ENCODE data around the gene GJC2. TPM values are rescaled to one million over a fixed set of nuclear protein-coding genes. Genes with fewer than 3 reads are reported as not detected.

GJC2 gene
- total RNA-seq, 2 experiments from 2014 or later = 0.41 to 0.57 TPM

GRCh38 chr1:228155596-228156514, 6.1 kb downstream of the GJC2 start:
- no peaks in the 10 kb centered on the region for H3K27me3 Mint-ChIP-seq
- no peak for DNase-seq
- no peaks in the 10 kb centered on the region for H3K9me3 Mint-ChIP-seq
- no peak overlapping the region for H3K27ac Mint-ChIP-seq
- ChIA-PET POLR2A (interaction anchor here (1.2 kb wide), 1 partner anchor 9 kb away, joined by 3 read pairs; the partner anchor contains the start of gene IBA57), CTCF (interaction anchor here (1.1 kb wide), 1 partner anchor 10 kb away, joined by 3 read pairs; the partner anchor contains the start of gene IBA57)
- no peaks in the 10 kb centered on the region for H3K36me3 Mint-ChIP-seq
- intact Hi-C loops (cut with micrococcal nuclease) = no loop called here
- peaks cover 10% of the 10 kb centered on the region for H3K4me1 Mint-ChIP-seq (ENCODE audit: low read depth)
- H3K4me3 Mint-ChIP-seq = no peak overlapping the region

GRCh38 chr1:228156515-228156881, 6.8 kb downstream of the GJC2 start:
- H3K9me3 Mint-ChIP-seq = no peaks in the 10 kb centered on the region
- intact Hi-C loops (cut with micrococcal nuclease) = no loop called here
- no peaks in the 10 kb centered on the region for H3K36me3 Mint-ChIP-seq
- DNase-seq = no peak
- CTCF ChIA-PET = interaction anchor here (1.1 kb wide), 1 partner anchor 9 kb away, joined by 4 read pairs; the partner anchor contains the start of gene IBA57
- no peak overlapping the region for H3K4me3 Mint-ChIP-seq
- POLR2A ChIA-PET = interaction anchor here (1.2 kb wide), 1 partner anchor 9 kb away, joined by 3 read pairs; the partner anchor contains the start of gene IBA57
- no peaks in the 10 kb centered on the region for H3K27me3 Mint-ChIP-seq
- peaks cover 10% of the 10 kb centered on the region for H3K4me1 Mint-ChIP-seq (ENCODE audit: low read depth)
- H3K27ac Mint-ChIP-seq = no peak overlapping the region

DNA sequence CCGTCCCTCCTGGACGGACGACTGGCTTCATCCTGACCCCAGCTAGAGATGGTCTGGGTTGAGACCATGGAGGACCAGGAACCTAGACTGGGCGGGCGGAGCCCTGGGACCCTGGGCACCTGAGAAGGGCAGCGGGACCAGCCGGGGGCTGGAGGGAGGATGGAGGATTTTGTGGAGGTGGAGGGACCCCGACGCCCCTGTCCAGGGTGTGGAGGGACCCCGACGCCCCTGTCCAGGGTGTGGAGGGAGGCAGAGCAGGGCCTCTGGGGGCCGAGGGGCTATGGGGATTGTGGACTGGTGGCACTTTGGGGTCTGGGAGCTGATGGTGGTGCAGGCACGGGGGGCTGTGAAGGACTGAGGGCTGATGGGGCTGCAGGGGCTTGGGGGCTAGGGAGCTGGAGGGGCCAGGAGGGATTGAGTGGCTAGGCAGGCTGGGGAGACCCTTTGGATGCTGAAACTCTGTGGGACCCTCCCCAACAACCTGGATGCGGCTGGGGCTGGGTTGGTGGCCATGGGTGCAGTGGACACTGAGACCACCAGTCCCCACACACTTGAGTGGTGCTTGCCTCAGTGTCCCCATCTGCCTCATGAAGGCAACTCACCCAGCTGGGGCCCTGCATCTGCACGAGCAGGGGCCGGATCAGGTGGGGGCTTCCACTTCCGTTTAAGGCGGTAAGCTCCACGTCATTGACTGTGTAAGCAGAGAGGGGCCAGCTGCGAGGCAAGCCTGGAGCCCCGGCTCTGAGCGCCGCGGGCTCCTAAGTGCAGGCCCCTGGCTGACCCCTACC, 7.4 kb downstream of the GJC2 start:
- intact Hi-C loops (cut with micrococcal nuclease) = no loop called here
- Mint-ChIP-seq H3K4me3 (no peak overlapping the region), H3K9me3 (no peaks in the 10 kb centered on the region), H3K36me3 (no peaks in the 10 kb centered on the region), H3K4me1 (ENCODE audit: low read depth) (peaks cover 14% of the 10 kb centered on the region), H3K27ac (no peak overlapping the region), H3K27me3 (no peaks in the 10 kb centered on the region)
- ChIA-PET CTCF (interaction anchor here (1.1 kb wide), 1 partner anchor 8 kb away, joined by 4 read pairs; the partner anchor contains the start of gene IBA57), POLR2A (interaction anchor here (1.2 kb wide), 1 partner anchor 8 kb away, joined by 3 read pairs; the partner anchor contains the start of gene IBA57)
- no peak for DNase-seq

GRCh38 chr1:228157729-228158126, 8.0 kb downstream of the GJC2 start:
- CTCF ChIA-PET = interaction anchor here (1.1 kb wide), 1 partner anchor 8 kb away, joined by 4 read pairs; the partner anchor contains the start of gene IBA57
- Mint-ChIP-seq H3K9me3 (no peaks in the 10 kb centered on the region), H3K4me3 (no peak overlapping the region), H3K4me1 (ENCODE audit: low read depth) (peaks cover 20% of the 10 kb centered on the region), H3K36me3 (no peaks in the 10 kb centered on the region), H3K27me3 (no peaks in the 10 kb centered on the region), H3K27ac (no peak overlapping the region)
- no peak for DNase-seq
- POLR2A ChIA-PET = no interaction called here
- intact Hi-C loops (cut with micrococcal nuclease) = no loop called here

DNA sequence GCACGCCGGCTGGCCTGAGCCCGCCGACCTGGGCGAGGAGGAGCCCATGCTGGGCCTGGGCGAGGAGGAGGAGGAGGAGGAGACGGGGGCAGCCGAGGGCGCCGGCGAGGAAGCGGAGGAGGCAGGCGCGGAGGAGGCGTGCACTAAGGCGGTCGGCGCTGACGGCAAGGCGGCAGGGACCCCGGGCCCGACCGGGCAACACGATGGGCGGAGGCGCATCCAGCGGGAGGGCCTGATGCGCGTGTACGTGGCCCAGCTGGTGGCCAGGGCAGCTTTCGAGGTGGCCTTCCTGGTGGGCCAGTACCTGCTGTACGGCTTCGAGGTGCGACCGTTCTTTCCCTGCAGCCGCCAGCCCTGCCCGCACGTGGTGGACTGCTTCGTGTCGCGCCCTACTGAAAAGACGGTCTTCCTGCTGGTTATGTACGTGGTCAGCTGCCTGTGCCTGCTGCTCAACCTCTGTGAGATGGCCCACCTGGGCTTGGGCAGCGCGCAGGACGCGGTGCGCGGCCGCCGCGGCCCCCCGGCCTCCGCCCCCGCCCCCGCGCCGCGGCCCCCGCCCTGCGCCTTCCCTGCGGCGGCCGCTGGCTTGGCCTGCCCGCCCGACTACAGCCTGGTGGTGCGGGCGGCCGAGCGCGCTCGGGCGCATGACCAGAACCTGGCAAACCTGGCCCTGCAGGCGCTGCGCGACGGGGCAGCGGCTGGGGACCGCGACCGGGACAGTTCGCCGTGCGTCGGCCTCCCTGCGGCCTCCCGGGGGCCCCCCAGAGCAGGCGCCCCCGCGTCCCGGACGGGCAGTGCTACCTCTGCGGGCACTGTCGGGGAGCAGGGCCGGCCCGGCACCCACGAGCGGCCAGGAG, 8.6 kb downstream of the GJC2 start:
- Mint-ChIP-seq H3K9me3 (no peaks in the 10 kb centered on the region), H3K27me3 (no peaks in the 10 kb centered on the region), H3K4me1 (ENCODE audit: low read depth) (peaks cover 22% of the 10 kb centered on the region), H3K4me3 (no peak overlapping the region), H3K36me3 (no peaks in the 10 kb centered on the region), H3K27ac (no peak overlapping the region)
- DNase-seq = no peak
- POLR2A ChIA-PET = no interaction called here
- intact Hi-C loops (cut with micrococcal nuclease) = no loop called here
- CTCF ChIA-PET = interaction anchor here (0.5 kb wide), 1 partner anchor 301 kb away, joined by 4 read pairs; no protein-coding TSS in a partner anchor

GRCh38 chr1:228159008-228159665, 9.4 kb downstream of the GJC2 start:
- H3K36me3 Mint-ChIP-seq = no peaks in the 10 kb centered on the region
- peaks cover 23% of the 10 kb centered on the region for H3K4me1 Mint-ChIP-seq (ENCODE audit: low read depth)
- intact Hi-C loops (cut with micrococcal nuclease) = no loop called here
- H3K27ac Mint-ChIP-seq = no peak overlapping the region
- POLR2A ChIA-PET = no interaction called here
- CTCF ChIA-PET = no interaction called here
- no peaks in the 10 kb centered on the region for H3K9me3 Mint-ChIP-seq
- no peaks in the 10 kb centered on the region for H3K27me3 Mint-ChIP-seq
- DNase-seq = no peak
- H3K4me3 Mint-ChIP-seq = no peak overlapping the region

- ChIA-PET POLR2A (no interaction called here), CTCF (no interaction called here)
- intact Hi-C loops (cut with micrococcal nuclease) = loop anchor here (10.0 kb wide), 2 partner anchors 245 to 425 kb away; partner anchors contain the start of genes JMJD4, SNAP47 and TRIM11
- no peak overlapping the region for H3K27ac Mint-ChIP-seq
- no peaks in the 10 kb centered on the region for H3K27me3 Mint-ChIP-seq
- no peaks in the 10 kb centered on the region for H3K9me3 Mint-ChIP-seq
- no peak for DNase-seq
- H3K4me1 Mint-ChIP-seq (ENCODE audit: low read depth) = peaks cover 22% of the 10 kb centered on the region
- no peaks in the 10 kb centered on the region for H3K36me3 Mint-ChIP-seq
- H3K4me3 Mint-ChIP-seq = no peak overlapping the region
These were observed 10.6 kb downstream of the GJC2 start for GRCh38 chr1:228160201-228160761.

DNA sequence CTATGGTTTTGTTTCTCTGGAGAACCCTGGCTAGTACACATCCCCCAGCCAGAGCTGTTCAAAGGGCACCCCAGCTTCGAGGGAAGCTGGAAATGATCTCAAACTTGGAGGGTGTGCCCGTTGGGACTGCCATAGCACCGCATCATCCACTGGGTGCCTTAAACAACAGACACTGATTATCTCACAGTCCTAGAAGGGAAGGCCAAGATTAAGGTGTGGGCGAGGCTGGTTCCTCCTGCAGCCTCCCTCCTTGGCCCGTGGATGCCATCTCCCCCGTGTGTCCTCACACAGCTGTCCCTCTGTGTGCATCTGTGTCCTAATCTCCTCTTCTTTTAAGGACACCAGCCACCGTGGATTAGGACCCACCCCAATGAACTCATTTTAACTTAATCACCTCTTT, 11.6 kb downstream of the GJC2 start:
- Mint-ChIP-seq H3K27ac (no peak overlapping the region), H3K36me3 (no peaks in the 10 kb centered on the region), H3K9me3 (no peaks in the 10 kb centered on the region), H3K27me3 (no peaks in the 10 kb centered on the region), H3K4me3 (no peak overlapping the region), H3K4me1 (ENCODE audit: low read depth) (peaks cover 22% of the 10 kb centered on the region)
- intact Hi-C loops (cut with micrococcal nuclease) = loop anchor here (10.0 kb wide), 2 partner anchors 243 to 427 kb away; partner anchors contain the start of genes JMJD4, SNAP47 and TRIM11
- no peak for DNase-seq
- CTCF ChIA-PET = no interaction called here
- POLR2A ChIA-PET = no interaction called here

DNA sequence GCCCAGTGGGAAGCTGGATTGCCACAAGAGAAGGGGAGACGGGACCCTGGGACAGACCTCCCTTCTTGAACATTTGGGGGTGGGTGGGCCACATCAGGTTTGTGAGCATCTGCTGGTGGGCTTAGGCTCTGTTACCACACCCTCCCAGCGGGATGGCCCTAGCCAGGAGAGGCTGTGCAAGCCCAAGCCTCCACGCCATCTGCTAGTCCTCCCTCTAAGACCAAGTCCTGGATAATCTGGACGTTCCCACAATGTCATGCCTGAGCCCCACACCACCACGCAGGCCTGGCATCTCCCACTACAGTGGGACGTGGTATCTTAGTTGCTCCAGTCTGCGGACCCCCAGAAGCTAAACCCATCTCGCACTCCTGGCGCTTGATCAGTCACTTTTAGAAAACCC, 12.1 kb downstream of the GJC2 start:
- Mint-ChIP-seq H3K9me3 (no peaks in the 10 kb centered on the region), H3K36me3 (no peaks in the 10 kb centered on the region), H3K27me3 (no peaks in the 10 kb centered on the region), H3K4me3 (no peak overlapping the region), H3K4me1 (ENCODE audit: low read depth) (peaks cover 26% of the 10 kb centered on the region), H3K27ac (no peak overlapping the region)
- CTCF ChIA-PET = no interaction called here
- DNase-seq = no peak
- intact Hi-C loops (cut with micrococcal nuclease) = loop anchor here (10.0 kb wide), 2 partner anchors 243 to 427 kb away; partner anchors contain the start of genes JMJD4, SNAP47 and TRIM11
- POLR2A ChIA-PET = no interaction called here

GRCh38 chr1:228162286-228163006, 12.7 kb downstream of the GJC2 start:
- ChIA-PET CTCF (no interaction called here), POLR2A (no interaction called here)
- Mint-ChIP-seq H3K4me3 (no peak overlapping the region), H3K27ac (no peak overlapping the region), H3K4me1 (ENCODE audit: low read depth) (peaks cover 25% of the 10 kb centered on the region), H3K9me3 (no peaks in the 10 kb centered on the region), H3K36me3 (no peaks in the 10 kb centered on the region), H3K27me3 (no peaks in the 10 kb centered on the region)
- intact Hi-C loops (cut with micrococcal nuclease) = loop anchor here (10.0 kb wide), 2 partner anchors 242 to 428 kb away; partner anchors contain the start of genes JMJD4, SNAP47 and TRIM11
- DNase-seq = no peak

All from activated CD4-positive, alpha-beta memory T cell treated with anti-CD3 and anti-CD28 coated beads for 36 hours (primary cell).